ENCODE measurements around the gene ZKSCAN3. TPM values are rescaled to one million over a fixed set of nuclear protein-coding genes. Genes with fewer than 3 reads are reported as not detected.
"Not testable (repeated sequence)": the region's sequence is repeated elsewhere in the genome, so short reads cannot be mapped to it uniquely, and the experiment has no call there.

Gene ZKSCAN3
- total RNA-seq, 1 donor from 2014 or later: 4.9 TPM

DNA sequence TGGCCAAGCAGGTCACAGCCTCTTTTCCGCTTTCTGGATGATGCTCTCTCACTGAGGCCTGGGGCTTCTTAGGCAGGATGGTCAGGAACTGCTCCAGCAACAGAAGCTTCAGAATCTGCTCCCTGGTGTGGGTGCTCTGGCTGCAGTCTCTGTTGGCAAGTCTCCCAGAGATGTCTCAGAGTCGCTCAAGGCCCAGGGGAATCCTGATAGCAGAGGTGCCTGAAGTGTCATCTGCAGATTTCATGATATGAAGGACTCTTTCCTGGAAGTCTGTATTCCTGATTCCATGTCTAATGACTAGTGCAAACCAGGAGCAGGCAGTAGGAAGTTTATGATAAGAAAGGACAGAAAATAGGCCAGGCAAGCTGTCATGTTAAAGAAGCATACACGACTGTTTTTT lies 34.1 kb upstream of the ZKSCAN3 start:
- H3K27ac Mint-ChIP-seq (ENCODE audit: unreplicated experiment): no peak overlapping the region

DNA sequence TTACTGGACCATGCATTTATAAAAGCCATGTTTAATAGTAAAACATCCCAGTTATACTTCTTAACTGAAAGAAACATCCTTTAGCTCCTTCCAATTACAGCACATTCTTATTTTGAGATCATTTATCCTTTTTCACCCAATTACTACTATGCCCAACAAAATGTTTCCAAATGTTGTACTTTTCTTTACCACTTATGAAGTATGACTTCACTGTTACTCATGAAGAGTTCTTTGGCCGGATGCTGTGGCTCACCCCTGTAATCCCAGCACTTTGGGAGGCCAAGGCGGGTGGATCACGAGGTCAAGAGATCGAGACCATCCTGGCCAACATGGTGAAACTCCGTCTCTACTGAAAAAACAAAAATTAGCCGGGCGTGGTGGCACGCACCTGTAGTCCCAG lies 31.9 kb upstream of the ZKSCAN3 start:
- not testable (repeated sequence) for DNase-seq (ENCODE audit: low spot score); H3K27ac Mint-ChIP-seq (ENCODE audit: unreplicated experiment); H3K27me3 Mint-ChIP-seq (ENCODE audit: low read depth); H3K9me3 Mint-ChIP-seq (ENCODE audit: low read depth); H3K36me3 Mint-ChIP-seq (ENCODE audit: low read depth); H3K4me1 Mint-ChIP-seq (ENCODE audit: low read depth); H3K4me3 Mint-ChIP-seq (ENCODE audit: unreplicated experiment)

More for the DNA sequence above, 34.1 kb upstream of the ZKSCAN3 start:
- DNase-seq (ENCODE audit: low spot score): no peak
- Mint-ChIP-seq H3K4me1 (ENCODE audit: low read depth) (no peaks in the 10 kb centered on the region), H3K4me3 (ENCODE audit: unreplicated experiment) (no peak overlapping the region), H3K36me3 (ENCODE audit: low read depth) (peaks cover 4% of the 10 kb centered on the region), H3K27me3 (ENCODE audit: low read depth) (no peaks in the 10 kb centered on the region), H3K9me3 (ENCODE audit: low read depth) (peaks cover under 1% of the 10 kb centered on the region)
- no peak for TF ChIP-seq CTCF (IDR thresholded peaks at IDR 0.05)

DNA sequence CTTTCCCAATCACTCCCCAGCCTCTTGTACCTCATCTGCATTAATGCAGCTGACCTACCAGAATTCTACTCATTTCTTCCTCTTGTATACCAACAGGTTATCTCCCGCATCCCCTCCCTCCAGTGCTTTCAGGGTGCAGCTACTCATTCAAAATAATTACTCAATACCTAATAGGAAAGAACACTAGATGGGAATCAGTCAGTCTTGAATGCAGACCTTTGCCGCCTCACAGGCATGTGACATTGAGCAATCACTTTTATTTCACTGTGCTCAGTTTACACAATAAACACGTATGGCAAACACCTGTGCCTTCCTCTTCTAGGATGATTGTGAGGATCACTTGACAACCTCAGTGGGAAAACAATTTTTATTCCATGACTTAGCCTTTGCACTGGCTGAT lies 27.1 kb upstream of the ZKSCAN3 start:
- DNase-seq (ENCODE audit: low spot score): no peak
- peaks cover 35% of the 10 kb centered on the region for H3K9me3 Mint-ChIP-seq (ENCODE audit: low read depth)
- no peaks in the 10 kb centered on the region for H3K4me1 Mint-ChIP-seq (ENCODE audit: low read depth)
- H3K27ac Mint-ChIP-seq (ENCODE audit: unreplicated experiment): no peak overlapping the region
- H3K4me3 Mint-ChIP-seq (ENCODE audit: unreplicated experiment): no peak overlapping the region
- TF ChIP-seq CTCF (IDR thresholded peaks at IDR 0.05): no peak
- H3K27me3 Mint-ChIP-seq (ENCODE audit: low read depth): no peaks in the 10 kb centered on the region
- H3K36me3 Mint-ChIP-seq (ENCODE audit: low read depth): peaks cover 25% of the 10 kb centered on the region

DNA sequence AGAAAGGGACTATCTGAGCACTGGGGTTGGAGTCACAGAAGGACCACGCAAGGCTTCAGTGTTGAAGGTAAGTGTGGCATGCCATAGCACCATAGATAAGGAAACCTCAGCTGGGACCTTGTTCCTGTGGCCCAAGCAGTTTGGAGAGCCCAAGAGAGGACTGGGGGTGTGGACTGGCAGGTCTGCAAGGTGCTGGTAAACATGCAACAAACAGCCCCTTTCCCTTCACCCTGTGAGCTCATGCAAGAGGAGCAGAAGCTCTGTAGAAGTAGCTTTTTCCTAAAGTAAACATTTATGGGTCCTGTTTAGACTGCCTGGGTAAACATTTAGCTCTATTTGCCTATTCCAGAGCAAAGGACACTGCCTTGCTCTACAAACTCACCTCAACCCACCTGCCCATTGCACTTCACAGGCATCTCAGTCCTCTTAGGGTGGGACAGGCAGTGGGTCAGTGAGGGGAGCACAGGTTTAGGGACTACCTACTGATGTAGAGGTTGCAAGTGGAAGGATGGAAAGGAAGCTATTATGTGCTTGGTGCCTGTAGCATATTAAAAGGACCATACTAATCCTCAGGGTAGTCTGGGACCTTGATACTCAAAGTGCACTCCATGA lies 25.8 kb upstream of the ZKSCAN3 start:
- Mint-ChIP-seq H3K27me3 (ENCODE audit: low read depth) (no peaks in the 10 kb centered on the region), H3K27ac (ENCODE audit: unreplicated experiment) (no peak overlapping the region), H3K4me3 (ENCODE audit: unreplicated experiment) (no peak overlapping the region), H3K9me3 (ENCODE audit: low read depth) (peaks cover 42% of the 10 kb centered on the region), H3K4me1 (ENCODE audit: low read depth) (no peaks in the 10 kb centered on the region), H3K36me3 (ENCODE audit: low read depth) (peaks cover 30% of the 10 kb centered on the region)
- no peak for TF ChIP-seq CTCF (IDR thresholded peaks at IDR 0.05)
- DNase-seq (ENCODE audit: low spot score): no peak

GRCh38 chr6:28326371-28326948 lies 23.3 kb upstream of the ZKSCAN3 start:
- no peaks in the 10 kb centered on the region for H3K27me3 Mint-ChIP-seq (ENCODE audit: low read depth)
- peaks cover 32% of the 10 kb centered on the region for H3K36me3 Mint-ChIP-seq (ENCODE audit: low read depth)
- no peak for TF ChIP-seq CTCF (IDR thresholded peaks at IDR 0.05)
- no peaks in the 10 kb centered on the region for H3K4me1 Mint-ChIP-seq (ENCODE audit: low read depth)
- peaks cover 36% of the 10 kb centered on the region for H3K9me3 Mint-ChIP-seq (ENCODE audit: low read depth)
- no peak overlapping the region for H3K4me3 Mint-ChIP-seq (ENCODE audit: unreplicated experiment)
- H3K27ac Mint-ChIP-seq (ENCODE audit: unreplicated experiment): no peak overlapping the region
- no peak for DNase-seq (ENCODE audit: low spot score)

- Mint-ChIP-seq H3K9me3 (ENCODE audit: low read depth) (peaks cover 29% of the 10 kb centered on the region), H3K36me3 (ENCODE audit: low read depth) (peaks cover 27% of the 10 kb centered on the region), H3K4me1 (ENCODE audit: low read depth) (peaks cover 3% of the 10 kb centered on the region), H3K4me3 (ENCODE audit: unreplicated experiment) (no peak overlapping the region), H3K27me3 (ENCODE audit: low read depth) (no peaks in the 10 kb centered on the region), H3K27ac (ENCODE audit: unreplicated experiment) (no peak overlapping the region)
- no peak for TF ChIP-seq CTCF (IDR thresholded peaks at IDR 0.05)
- DNase-seq (ENCODE audit: low spot score): no peak
Measured at GRCh38 chr6:28330041-28330440, 19.7 kb upstream of the ZKSCAN3 start.
